Right hindlimb (tissue), 1 donor: Measurements from ENCODE around the gene HOXA9.

Experiments
- DNase-seq: peaks from one replicate; pipeline ENCODE4 v3.0.0-alpha.2; 2018

The HOXA9 gene

DNA sequence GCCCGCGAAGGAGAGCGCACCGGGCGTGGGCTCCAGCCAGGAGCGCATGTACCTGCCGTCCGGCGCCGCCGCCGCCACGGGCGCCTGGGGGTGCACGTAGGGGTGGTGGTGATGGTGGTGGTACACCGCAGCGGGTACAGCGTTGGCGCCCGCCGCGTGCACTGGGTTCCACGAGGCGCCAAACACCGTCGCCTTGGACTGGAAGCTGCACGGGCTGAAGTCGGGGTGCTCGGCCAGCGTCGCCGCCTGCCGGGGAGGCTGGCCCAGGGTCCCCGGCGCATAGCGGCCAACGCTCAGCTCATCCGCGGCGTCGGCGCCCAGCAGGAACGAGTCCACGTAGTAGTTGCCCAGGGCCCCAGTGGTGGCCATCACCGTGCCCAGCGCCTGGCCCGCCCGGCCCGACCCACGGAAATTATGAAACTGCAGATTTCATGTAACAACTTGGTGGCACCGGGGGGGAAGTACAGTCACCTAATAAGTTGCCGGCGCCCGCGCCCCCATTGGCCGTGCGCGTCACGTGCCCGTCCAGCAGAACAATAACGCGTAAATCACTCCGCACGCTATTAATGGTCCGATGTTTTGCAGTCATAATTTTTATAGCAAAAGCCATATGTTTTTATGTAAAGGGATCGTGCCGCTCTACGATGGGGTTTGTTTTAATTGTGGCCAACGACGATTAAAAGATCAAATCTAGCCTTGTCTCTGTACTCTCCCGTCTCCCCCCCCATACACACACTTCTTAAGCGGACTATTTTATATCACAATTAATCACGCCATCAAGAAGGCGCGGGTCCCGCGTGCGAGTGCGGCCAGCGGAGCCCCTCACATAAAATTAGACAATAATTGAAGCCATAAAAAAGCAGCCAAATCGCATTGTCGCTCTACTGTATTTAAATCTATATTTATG is at the start of gene HOXA9:
Gene HOXA9, minus strand, starts transcription at position 449 of the 907 bp plus-strand sequence. Its CDS starts 80 bp downstream, at position 369.
- DNase-seq, result peak; percentile 94

DNA sequence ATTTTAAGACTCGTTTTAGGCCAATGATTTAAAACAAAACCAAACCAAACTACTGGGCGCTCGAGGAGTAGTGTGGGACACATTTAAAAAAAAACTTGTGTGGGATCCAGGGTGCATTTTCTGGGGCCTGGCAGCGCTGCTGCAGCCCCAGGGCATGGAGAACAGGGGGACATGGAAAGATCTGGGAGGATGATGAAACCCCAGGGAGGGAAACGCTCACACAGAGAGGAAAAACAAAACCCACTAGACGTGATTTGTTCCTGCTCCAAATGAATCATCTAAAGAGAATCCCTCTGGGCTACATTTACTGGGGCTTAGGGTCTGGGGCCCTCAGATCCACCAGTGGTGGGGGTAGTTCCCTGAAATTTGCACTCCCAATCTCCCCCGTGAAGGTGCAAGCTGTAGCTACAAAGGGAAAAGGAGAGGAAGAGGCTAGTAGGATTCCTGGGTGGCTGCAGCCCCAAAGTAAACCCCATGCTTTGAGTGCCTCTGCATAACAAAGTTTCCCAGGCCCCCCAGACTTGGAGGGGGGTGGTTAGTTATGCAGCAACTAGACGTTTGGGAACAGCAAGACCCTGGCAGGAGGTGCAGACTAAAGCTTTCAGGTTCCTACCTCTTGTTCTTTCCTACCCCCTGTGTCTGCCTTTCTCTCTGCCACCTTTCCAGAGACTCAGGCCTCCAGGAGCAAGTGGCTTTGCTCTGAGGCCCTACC is 49.1 kb upstream of the HOXA9 start:
- no peak for DNase-seq

DNA sequence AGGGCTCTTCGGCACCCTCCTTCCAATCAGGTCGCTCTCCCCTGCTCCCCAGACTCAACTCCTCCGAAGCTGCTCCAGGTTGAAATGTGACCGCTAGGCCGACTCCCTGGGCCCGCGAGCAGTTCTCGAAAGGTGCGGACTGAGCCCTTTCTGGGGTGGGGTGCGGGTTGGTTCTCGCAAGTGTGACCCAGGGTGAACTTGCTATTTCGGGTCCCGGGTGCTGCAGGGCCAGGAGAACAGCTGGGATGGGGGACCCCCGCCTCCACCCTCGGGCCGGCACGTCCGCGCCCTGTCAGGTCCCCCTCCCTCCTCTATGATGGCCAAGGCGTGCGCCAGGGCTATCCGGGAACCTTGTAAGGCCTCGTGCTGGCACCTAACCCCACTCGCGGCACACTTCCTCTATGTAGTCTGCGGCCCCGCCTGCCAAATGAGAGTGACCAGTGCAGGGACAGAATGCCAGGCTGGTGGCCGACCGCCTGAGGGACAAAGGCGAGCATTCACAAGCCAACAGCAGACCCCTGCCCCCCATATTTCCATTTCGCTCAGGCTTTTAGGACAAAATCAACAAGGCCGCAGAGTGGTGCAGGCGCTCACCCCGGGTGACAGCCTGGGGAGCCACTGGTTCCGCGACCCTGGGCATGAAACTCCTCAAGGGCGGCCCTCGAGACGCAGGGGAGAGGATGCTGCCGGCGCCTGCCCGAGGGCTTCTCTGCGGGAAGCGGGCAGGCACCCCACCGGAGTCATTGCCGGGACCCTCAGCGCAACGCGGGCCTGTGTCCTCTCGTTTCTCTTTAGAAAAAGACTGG is 48.3 kb upstream of the HOXA9 start:
- no peak for DNase-seq

DNA sequence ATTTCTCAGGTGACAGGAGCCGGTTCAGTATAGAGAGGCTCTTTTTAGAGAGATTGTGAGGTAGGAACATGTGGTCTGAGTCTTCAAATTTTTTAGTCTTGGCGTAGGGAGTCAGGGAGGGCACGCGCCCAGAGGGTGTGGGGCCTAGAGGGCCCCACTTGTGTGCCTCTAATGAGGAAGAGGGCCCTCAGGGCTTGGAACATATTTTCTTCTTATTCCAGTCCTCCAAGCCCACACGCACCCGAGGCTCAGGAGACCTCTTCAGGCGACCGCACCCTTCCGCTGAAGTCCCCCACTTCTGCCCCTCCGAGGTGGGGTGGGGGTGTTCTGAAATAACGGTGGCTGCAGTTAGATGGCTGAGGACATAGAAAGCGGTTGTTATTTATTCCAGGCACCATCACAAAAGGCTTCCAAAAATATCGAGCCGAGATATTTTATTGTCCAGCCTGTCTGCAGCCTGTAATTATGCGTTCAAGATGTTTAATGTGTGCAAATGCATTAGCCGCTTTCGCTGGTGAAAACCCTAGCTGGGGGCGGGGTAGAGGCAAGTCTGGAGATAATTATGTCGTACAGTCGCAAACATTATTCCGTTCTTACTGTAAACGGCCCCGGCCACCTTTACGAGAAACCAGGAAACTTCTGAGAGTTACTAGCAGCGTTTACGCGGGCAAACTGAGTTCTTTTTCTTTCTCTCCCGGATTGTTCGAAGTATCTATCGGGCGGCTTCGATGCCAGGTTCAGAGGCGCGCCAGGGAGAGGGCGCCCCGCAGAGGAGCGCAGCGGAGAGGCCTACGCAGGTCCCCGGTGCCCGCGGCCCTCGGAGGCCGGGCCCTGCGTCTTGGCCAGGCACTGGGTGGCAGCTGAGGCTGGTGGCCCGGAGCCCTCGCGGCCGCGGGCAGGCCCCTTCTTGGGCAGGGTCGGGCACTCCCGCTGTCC is 47.4 kb upstream of the HOXA9 start:
- DNase-seq, result no peak

DNA sequence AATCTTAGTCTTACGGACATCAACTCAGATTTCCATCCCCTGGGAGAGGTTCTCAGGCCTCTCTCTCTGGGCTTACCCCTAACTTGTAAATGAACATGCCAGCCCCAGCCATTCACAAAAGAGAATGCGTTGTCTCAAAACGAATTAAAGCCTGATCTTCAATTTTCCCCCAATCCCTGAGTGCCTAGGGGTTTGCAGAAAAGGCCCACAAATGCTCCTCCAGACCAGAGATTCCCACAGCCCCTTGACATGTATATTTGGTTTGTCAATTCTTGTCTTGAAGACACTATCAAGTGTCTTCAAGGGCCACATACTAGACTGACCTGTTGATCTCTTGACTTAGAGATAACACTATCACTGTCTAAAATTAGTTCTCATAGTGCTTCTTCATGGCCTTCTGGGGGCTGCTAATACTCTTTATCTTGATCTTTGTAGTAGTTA is 46.4 kb upstream of the HOXA9 start:
- no peak for DNase-seq

DNA sequence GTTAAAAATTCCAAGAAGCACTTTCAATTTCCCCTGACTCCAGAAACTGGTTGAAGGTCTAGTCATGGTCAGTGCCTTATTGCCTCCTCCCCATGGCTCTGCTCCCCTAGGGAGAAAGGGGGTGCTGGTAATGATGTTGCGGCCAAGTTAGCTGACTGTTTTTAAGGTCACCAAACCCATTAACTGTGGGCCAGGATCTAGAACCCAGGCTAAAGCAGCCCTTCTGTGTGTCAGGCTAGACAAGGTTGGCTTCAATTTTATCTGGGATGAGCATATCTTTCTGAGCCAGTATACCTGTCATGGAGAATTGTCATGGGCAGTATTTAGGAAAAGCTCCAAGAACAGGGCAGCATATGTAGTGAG is 45.7 kb upstream of the HOXA9 start:
- no peak for DNase-seq

DNA sequence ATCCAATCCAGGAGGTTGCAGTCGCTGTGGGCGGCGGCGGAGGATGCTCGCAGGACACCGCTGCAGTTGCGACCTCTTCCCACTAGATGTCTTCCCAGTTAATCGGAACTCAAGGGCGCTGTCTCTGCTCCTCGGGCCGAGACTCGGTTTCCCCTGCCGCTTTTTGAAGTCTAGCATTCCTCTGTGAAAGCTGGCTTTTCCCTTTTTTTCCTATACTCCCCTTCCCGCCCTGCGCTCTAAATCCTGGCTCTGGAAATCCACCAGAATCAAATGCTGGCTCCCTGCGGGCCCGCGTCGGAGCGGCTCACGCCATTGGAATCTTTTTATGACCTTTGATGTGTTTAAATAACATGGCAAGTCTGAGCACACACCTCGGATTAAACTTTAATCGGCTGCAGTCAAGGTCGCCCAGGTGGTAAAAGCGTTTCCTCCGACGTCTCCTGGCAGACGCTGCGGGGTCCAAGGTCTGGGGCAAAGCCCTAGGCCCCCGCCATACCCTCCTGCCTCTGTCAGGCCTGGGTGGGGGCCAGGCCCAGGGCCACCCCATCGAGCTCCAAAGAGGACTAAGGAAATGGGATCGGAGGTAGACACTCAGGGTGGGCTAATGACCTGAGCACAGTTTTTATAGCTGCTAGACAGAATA is 45.2 kb upstream of the HOXA9 start:
- peak; percentile 57 for DNase-seq

DNA sequence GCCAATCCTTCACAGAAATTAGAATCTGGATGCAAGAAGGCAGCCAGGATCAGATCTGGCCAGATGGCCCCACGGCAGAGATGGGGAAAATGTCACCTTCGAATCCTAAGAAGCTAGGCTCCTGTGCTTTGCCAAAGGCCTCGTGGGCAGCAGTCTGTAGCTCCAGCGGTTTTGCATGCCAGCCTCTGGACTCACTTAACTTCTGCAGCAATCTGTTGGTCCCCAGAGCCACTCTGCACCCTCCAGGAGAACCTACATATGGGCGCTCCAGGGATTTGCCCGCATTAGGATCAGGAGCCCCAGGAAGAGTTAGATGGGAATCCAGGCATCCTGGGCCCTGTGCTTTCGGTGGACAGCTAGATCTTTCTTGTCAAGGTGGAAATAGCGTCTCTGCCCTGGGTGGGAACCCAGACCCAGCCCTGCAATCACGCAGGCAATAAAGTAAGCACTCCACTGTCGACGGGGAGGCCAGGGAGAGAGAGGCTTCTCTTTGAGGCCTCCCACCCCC is 44.6 kb upstream of the HOXA9 start:
- no peak for DNase-seq

DNA sequence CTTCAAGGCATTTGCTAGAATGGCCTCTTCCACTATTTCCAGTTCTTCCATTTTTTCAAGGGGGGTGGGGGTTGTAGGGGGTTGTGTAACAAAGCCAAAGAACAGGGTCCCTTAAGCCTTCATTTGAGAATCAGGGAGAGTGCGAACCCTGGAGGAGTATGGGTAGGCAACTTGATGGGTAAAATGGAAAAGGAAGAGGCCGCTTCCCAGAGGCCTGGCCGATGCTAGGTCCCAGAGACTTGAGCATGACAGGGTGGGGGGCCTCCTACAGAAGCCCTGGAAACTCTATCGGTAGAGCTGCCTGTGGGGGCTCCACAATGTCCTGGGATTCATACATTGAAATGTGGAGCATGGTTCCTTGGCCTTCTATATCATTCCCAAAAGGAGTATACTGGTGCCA is 43.7 kb upstream of the HOXA9 start:
- DNase-seq, result no peak

DNA sequence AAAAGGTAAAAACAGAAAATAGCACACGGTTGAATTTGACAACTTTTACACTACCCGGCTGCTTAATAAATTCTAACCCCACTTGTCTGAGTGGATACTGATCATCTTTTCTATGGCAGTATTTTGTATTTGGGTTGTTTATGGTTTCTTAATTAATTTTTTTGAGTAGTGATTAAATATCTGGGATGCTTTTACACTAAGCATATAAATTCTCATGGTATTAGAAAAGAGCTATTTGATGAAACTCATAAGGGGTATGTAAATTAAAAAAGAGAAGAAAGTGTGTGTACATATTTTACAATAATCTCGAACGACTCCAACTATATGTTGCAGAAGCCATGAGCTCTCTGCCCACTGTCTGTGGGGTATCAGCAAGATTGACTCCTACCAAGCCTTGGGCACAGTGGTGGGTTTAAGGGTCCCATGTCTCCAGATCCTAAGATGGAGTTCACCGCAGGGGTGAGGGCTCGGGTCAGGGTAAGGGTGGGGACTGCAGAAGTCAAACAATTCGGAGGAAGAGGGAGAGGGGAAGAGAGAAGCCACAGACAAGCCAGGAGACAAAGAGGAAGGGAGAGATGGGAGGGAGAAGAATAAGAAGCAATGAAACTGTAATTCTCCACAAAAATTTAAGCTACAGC is 42.1 kb upstream of the HOXA9 start:
- no peak for DNase-seq

DNA sequence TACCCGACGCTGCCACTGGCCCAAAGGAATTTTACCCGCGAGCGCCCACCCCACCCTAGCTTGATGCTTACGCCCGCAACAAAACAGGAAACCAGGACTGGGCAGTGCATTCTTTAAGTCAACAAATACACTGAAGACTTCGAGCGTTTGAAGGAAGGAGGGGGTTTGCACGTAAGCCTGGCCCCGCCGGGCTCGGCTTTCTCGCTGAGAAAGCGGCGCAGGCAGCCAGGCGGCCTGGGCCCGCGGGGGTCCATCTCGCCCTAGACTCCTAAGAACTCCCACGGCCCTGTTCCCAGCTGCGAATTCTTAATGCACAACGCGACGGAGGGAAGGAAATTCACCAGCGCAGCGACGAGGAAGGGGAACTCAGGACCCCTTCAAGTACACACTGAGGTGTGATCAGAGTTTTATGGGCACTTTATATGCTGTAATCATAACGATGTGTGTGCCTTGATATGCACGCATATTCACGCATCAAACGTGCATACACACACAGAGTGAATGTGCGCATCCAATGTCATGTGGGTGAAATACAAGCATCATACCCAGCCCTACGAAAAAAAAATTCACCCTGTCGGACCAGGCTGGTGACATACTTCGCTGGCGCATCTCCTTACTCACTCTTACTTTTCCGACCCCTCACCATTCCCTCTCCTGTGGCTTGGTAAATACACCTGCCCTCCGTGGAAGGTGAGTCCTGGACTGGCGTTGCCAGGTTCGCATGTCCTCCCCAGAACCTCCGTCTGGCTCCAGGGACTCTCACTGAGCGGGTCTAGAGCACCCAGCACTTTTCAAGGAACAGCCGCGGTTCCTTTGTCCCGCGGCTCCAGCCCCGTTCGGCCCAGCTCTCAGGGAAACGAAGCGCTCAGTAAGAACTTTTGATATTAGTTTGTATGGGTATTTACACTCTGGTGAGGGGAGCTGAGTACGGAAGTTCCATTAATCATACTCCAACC is 40.3 kb upstream of the HOXA9 start:
- DNase-seq, result peak; percentile 30

DNA sequence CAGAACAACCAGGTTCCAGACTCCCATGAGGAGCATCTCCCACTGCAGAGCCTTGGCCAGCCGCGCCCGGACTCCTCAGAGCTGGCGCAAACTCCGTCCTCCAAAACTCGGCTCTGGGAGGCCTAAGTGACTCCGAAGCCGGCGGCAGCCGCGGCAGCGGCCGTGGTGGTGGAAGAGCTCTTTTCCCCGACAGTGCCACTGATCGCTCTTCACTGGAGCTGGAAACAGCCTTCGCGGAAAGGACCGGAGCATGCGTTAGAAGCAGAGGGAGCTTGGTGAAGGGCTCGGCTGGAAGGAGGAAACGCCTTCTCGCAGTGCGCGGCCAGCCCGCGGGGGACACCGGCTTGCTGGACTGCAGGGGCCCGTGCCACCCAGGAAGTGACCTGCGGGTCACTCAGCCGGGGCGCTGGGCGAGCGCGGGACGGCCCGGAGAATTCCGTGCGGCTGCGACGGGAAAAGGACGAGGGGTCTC is 39.5 kb upstream of the HOXA9 start:
- peak; percentile 52 for DNase-seq

DNA sequence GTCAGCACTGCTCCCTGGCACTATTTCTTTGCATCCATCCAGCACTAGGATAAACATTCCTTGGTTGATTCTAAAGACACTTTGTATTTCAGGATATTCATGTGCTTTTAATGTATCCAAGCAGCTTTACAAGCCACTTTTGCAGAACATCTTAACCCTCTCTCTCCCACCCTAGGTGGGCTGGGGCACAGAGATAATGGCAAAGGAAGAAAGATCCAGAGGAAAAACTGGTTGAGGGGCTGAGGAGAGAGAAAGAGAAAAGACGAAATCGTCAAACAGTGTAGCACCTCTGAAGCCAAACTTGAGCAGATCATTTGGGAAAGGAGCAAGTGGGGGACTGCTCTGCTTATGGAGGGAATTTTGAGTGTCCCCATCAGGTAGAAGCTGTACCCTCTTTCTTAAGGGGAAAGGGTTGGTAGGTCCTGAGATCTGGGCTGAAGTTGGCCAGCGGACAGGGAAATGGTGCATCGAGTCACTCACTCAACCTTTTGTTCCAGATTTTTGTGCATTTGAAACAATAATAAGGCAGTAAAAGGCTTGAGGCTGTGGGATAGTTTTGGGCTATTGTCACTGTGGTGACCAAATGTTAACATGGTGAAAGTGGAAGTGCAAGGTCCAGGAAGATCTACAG is 38.7 kb upstream of the HOXA9 start:
- no peak for DNase-seq

DNA sequence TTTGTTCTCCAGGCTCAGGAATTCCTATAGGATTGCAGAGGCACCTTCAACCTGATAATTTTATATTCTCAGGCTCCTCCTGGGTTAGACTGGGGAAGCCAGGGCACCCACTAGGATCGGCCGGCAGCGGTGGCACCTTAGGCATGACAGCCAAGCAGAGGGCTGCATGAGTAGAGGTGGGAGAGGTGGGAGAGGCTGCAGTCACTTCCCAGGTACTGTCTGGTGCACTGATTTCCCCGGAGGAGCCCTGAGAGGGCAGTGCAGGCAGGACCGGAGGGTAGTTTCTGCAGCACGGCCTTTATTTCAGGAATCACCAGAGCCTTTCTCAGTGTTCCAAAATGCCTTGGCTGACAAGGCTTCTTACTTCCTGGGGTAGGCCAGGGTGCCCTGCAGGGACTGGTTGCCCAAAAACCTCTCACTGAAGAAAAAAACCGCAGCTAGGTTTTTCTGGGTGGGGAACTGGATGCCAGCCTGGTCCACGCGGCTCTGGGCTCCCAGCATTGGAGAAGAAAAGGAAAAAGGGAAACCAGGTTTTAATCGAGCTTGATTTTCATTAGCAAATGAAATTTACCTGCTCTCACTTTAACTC is 38.1 kb upstream of the HOXA9 start:
- DNase-seq, result no peak

DNA sequence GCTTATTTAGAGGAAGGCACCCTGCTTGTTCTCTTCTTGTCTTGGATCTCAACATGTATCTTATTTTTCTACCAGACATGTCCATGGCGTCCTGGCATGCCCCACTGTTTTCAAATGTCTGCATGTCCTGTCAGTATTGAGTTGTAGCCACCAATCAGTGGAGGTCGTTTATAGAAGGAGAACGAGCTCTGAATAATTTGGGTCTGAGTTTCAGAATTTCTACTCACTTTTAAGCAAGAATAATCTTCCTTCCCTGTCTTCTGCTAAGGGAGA is 37.5 kb upstream of the HOXA9 start:
- DNase-seq, result no peak

DNA sequence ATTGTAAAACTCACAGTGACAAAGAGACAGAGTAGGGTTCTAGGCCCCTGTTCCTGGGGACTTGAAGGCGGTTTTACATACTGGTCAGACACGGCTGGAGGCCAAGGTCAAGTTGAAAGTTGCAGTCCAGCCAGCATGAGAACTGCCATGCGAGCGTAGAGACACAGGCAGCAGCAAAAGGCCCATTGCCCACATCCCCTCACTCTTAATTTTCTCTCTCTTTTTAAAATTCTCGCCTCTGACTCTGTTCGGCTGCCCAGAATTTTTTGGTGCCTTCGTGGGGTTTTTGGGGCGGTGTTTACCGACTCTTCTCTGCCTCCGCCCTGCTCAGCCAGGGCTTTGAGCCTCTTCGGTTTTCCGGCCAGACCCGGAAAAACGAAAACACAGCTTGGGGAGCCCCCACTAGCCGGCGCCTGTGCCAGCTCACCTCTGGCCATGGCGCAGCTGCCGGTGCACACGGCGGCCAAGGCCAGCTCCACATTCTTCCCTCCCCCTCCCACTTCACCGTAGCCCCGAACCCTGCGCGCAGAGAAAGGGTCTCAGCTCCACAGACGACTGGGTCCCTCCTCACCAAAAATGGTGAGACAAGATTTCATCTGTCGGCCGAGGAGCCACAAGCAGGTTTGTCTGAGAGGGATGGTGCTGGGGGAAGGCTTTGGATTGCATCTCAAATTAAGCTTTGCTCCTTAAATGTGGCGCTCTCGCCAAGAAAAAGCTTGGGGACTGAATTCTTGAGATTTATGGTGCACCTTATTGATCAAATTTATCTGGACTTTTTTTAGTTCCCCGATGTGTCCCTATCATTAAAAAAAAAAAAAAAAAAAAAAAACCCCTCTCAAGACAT is 36.9 kb upstream of the HOXA9 start:
- DNase-seq, result peak; percentile 23

DNA sequence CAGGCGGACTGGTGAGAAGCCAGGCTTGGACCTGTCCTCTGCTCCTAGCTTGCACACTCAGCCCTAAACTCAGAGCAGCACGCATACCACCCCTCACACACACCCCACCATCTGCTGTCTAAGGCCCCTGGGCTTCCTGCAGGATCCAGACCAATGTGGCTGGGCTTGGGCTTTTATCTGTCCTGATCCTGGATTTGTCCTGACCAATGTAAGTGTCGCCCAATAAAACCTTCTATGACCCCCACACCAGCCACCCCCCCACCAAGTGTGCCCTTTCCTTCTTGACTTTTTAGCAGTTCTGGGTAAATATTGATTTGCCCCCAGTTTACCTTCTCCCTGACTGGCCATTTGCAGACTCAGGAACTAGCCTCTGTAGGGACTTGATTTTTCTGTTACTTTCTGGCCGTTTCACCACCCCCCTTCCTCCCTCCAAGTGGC is 36.3 kb upstream of the HOXA9 start:
- peak; percentile 26 for DNase-seq
